HUES6 (cell line): Measurements from ENCODE around the gene MAMSTR.
A peak's percentile ranks its signal among the peaks of the same experiment; 100 is the strongest.
"Not testable (repeated sequence)": the region's sequence is repeated elsewhere in the genome, so short reads cannot be mapped to it uniquely, and the experiment has no call there.

Source experiments
- H3K27ac ChIP-seq: 2 replicates; pipeline ENCODE4 v1.7.0; 2013; ENCODE audit warnings: low read depth, mild to moderate bottlenecking, low read length, inconsistent platforms
- H3K27me3 ChIP-seq: 2 replicates; pipeline ENCODE4 v1.6.1; 2013; ENCODE audit warnings: low read length; ENCODE audit not compliant: control insufficient read depth, insufficient read depth
- H3K36me3 ChIP-seq: 2 replicates; pipeline ENCODE4 v1.6.1; 2013; ENCODE audit warnings: low read length; ENCODE audit not compliant: control insufficient read depth, insufficient read depth
- H3K4me1 ChIP-seq: 2 replicates; pipeline ENCODE4 v1.6.1; 2013; ENCODE audit warnings: low read length; ENCODE audit not compliant: control insufficient read depth, insufficient read depth
- H3K4me3 ChIP-seq: 2 replicates; pipeline ENCODE4 v1.5.1; 2013; ENCODE audit warnings: low read depth, low read length
- H3K9ac ChIP-seq: one replicate; pipeline ENCODE4 v1.6.1; 2013; ENCODE audit warnings: mild to moderate bottlenecking, low read length
- H3K9me3 ChIP-seq: 2 replicates; pipeline ENCODE4 v1.6.1; 2013; ENCODE audit warnings: low read depth, low read length; ENCODE audit not compliant: control insufficient read depth, insufficient read depth

MAMSTR gene

DNA sequence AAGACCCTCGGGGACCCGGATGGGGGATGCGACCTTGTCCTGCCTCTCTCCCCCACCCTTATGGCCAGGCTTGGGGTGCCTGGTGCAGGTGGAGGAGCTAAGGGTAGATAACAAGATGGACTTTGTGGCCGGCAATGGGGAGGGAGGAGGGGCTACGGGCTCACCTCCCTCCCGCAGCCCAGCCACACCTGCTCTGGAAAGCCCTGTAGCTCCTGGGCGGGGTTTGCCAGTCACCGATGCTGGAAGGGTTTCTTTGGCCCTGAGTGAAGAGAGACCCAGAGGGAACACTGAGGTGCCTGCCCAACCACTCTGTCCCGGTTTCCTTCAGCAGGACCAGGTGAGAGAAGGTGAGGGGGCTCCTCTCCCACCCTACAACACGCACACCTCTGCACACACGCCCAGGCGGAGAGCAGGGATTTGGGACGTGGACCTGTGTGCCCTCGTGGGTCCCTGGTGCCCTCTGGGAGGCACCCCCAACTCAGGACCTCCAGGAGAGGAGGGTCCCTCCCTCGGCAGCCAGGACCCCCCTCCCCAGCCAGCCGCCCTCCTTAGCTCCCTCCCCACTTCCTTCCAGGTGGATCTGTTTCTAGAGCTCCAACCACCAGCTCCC lies 23.7 kb downstream of the MAMSTR start, which contains the start of gene FUT2:
FUT2 (plus strand) TSS at position 229 of the 610 bp plus-strand sequence. CDS start 6,986 bp downstream, outside the sequence.
- Histone ChIP-seq H3K9ac (peak within 1 kb of the TSS; percentile 63), H3K27ac (no peak within 1 kb of the TSS), H3K36me3 (no peaks in the 10 kb centered on the region), H3K4me3 (peak within 1 kb of the TSS; percentile 84), H3K27me3 (peaks cover 6% of the 10 kb centered on the region; the same call in 1 of the 2 replicates), H3K4me1 (peaks cover 5% of the 10 kb centered on the region; the same call in 1 of the 2 replicates), H3K9me3 (no peaks in the 10 kb centered on the region)

DNA sequence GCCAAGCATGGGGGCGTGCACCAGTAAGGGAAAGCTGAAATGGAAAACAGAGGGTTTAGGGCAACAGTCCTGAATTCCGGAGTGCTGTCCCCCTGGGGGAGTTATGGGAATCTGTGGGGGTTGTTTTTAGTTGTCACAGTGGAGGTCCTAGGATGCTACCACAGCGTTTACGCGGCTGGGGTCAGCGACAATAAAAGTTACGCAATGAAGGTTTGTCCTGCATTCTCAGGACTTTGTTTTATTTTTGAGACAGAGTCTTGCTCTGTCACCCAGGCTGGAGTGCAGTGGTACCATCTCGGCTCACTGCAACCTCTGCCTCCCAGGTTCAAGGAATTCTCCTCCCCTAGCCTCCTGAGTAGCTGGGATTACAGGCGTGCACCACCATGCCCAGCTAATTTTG lies 25.9 kb downstream of the MAMSTR start:
- not testable (repeated sequence) for H3K4me3 ChIP-seq, H3K9me3 ChIP-seq, H3K4me1 ChIP-seq, H3K36me3 ChIP-seq, H3K27ac ChIP-seq, H3K27me3 ChIP-seq, H3K9ac ChIP-seq

DNA sequence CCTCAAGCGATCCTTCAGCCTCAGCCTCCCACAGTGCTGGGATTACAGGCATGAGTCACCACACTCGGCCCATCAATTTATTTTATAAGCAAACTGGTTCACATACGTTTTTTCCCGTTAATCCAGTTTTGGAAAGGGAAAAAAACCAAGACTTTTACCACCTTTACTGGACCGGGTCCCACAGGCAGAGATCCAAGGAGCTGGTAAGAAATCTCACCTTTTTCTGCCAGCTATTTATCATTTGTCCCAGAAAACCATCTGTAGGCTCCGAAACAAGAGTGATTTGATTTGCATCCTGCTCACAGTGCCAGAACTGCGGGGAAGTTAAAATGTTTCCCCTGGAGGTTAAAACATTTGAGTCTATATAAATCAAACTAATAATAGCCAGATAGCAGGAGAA lies 30.1 kb downstream of the MAMSTR start:
- Histone ChIP-seq H3K9me3 (no peaks in the 10 kb centered on the region), H3K36me3 (no peaks in the 10 kb centered on the region), H3K27me3 (no peaks in the 10 kb centered on the region), H3K27ac (no peak overlapping the region), H3K4me3 (no peak overlapping the region), H3K4me1 (no peaks in the 10 kb centered on the region), H3K9ac (no peak overlapping the region)

DNA sequence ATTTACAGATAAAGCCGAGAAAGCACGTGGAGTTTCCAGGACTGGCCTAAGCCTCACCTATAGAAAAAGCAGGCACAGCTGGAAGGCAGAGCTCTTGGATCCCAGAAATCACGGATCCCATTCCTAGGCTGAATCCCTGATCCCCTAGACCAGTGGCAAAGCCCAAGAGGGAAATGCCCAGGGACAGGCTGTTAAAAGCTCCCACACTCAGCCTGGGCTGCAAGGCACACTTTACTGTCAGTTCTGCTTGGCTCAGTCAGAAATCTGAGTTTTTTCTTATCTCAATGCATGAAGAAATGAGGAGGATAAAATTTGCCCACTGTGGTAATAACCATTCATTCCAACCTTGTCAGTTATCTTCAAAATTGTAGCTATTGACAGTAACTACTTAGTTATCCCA lies 31.7 kb downstream of the MAMSTR start:
- no peak overlapping the region for H3K4me3 ChIP-seq
- H3K36me3 ChIP-seq = no peaks in the 10 kb centered on the region
- H3K9ac ChIP-seq = no peak overlapping the region
- no peak overlapping the region for H3K27ac ChIP-seq
- H3K9me3 ChIP-seq = no peaks in the 10 kb centered on the region
- H3K4me1 ChIP-seq = no peaks in the 10 kb centered on the region
- no peaks in the 10 kb centered on the region for H3K27me3 ChIP-seq

DNA sequence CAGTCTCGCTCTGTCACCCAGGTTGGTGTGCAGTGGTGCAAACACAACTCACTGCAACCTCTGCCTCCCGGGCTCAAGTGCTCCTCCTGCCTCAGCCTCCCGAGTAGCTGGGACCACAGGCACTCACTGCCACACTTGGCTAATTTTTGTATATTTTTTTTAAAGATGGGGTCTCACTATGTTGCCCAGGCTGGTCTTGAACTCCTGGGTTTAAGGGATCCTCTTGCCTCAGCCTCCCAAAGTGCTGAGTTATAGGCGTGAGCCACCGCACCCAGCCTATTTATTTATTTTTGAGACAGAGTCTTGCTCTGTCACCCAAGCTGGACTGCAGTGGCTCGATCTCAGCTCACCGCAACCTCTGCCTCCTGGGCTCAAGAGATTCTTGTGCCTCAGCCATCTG lies 32.9 kb downstream of the MAMSTR start:
- H3K4me3 ChIP-seq, H3K27me3 ChIP-seq, H3K9ac ChIP-seq, H3K27ac ChIP-seq, H3K36me3 ChIP-seq, H3K4me1 ChIP-seq, H3K9me3 ChIP-seq: not testable (repeated sequence)

DNA sequence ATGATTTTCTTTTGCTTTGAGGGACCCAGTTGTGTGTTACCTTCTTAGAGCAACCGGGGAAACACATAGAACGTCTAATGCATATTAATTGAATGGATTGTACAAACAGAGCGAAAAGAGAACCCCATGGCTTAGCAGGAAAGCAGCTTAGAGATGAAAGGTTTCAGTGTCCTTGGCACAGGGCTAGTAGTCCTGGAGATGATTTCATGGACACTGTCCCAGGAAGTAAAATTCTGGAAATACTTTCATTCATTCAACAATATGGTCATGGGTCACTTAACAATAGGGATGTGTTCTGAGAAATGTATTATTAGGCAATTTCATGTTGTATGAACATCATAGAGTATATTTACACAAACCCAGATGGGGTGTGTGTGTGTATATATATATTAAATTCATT lies 33.4 kb downstream of the MAMSTR start:
- Histone ChIP-seq H3K27ac (no peak overlapping the region), H3K4me3 (no peak overlapping the region), H3K27me3 (no peaks in the 10 kb centered on the region), H3K9me3 (no peaks in the 10 kb centered on the region), H3K9ac (no peak overlapping the region), H3K36me3 (no peaks in the 10 kb centered on the region), H3K4me1 (no peaks in the 10 kb centered on the region)

DNA sequence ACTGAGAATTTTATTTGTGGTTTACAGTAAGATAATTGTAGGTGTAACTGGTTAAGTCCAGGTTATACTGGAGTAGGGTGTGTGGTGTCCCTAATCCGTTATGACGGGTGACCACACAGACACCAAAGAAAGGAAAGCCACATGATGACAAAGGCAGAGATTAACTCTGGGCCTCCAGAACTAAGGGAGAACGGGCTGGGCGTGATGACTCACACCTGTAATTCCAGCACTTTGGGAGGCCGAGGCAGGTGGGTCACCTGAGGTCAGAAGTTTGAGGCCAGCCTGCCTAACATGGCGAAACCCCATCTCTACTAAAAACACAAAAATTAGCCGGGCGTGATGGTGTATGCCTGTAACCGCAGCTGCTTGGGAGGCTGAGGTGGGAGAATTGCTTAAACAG lies 33.9 kb downstream of the MAMSTR start:
- Histone ChIP-seq H3K4me3 (no peak overlapping the region), H3K4me1 (no peaks in the 10 kb centered on the region), H3K27ac (no peak overlapping the region), H3K36me3 (no peaks in the 10 kb centered on the region), H3K9ac (no peak overlapping the region), H3K9me3 (no peaks in the 10 kb centered on the region), H3K27me3 (no peaks in the 10 kb centered on the region)

DNA sequence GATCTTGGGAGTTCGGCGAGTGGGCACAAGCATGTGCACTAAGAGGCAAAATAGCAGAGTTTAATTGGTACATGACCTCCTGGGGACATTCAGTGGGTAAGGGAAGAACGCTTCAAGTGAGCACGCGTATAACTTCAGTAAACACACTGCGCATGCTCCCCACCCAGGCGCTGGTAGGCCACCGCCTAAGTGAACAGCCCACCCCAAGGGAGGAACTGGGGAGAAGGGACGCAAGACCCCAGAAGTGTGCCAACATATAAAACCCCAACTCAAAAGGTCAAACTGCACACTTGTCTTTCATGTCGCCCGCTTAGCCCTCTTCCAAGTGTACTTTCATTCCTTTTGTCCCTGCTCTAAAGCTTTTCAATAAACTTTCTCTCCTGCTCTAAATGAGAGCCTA lies 36.2 kb downstream of the MAMSTR start:
- Histone ChIP-seq H3K27ac (no peak overlapping the region), H3K36me3 (no peaks in the 10 kb centered on the region), H3K27me3 (no peaks in the 10 kb centered on the region), H3K9me3 (no peaks in the 10 kb centered on the region), H3K9ac (no peak overlapping the region), H3K4me1 (no peaks in the 10 kb centered on the region), H3K4me3 (no peak overlapping the region)

DNA sequence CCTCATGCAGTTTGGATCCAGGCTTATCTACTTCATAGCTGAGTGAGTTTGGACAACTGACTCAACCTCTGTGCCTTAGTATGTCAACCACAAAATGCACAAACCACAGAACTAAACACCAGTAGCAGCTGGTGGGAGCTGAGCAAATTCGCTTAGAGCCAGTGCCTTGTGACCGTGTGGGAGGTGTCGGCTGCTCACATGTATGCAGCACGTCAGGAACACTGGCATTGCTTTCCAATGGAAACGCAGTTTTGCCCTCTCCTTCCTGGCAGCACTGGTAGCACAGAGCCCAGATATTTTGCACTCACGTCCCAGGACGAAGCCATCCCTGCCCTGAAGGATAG lies 38.4 kb downstream of the MAMSTR start:
- Histone ChIP-seq H3K27me3 (no peaks in the 10 kb centered on the region), H3K9ac (no peak overlapping the region), H3K9me3 (no peaks in the 10 kb centered on the region), H3K4me1 (no peaks in the 10 kb centered on the region), H3K4me3 (no peak overlapping the region), H3K27ac (no peak overlapping the region), H3K36me3 (no peaks in the 10 kb centered on the region)

DNA sequence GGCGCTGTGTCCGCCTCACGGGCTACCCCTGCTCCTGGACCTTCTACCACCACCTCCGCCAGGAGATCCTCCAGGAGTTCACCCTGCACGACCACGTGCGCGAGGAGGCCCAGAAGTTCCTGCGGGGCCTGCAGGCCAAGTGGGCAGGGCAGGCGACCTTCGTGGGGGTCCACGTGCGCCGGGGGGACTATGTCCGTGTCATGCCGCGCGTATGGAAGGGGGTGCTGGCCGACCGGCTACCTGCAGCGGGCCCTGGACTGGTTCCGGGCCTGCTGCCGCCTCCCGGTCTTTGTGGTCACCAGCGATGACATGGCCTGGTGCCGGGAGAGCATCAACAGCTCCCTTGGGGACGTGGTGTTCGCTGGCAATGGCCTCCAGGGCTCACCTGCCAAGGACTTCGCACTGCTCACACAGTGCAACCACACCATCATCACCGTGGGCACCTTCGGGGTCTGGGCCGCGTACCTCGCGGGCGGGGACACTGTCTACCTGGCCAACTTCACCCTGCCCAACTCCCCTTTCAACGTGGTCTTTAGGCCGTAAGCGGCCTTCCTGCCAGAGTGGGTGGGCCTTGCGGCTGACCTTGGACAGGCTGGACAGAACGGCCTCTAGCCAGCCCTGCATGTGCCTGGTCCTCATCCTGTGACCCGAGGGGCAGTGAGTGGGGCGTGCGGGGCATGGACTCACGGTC lies 38.9 kb downstream of the MAMSTR start:
- Histone ChIP-seq H3K27ac (no peak overlapping the region), H3K9ac (no peak overlapping the region), H3K4me3 (no peak overlapping the region)

DNA sequence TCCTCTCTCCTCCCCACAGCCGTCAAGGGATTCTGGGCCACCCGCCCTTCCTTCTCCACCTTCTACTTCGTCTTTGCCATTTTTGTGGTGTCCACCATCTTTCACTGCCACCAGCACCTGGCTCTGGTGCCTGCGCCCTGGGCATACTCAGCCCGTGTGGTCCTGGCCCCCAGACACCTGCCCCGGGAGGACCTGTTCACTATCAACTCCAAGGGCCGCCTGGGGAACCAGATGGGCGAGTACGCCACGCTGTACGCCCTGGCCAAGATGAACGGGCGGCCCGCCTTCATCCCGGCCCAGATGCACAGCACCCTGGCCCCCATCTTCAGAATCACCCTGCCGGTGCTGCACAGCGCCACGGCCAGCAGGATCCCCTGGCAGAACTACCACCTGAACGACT lies 39.5 kb downstream of the MAMSTR start:
- H3K9me3 ChIP-seq, H3K4me1 ChIP-seq, H3K36me3 ChIP-seq, H3K27ac ChIP-seq, H3K27me3 ChIP-seq, H3K4me3 ChIP-seq, H3K9ac ChIP-seq: not testable (repeated sequence)

More for the DNA sequence above, 38.9 kb downstream of the MAMSTR start:
- Histone ChIP-seq H3K27me3 (no peaks in the 10 kb centered on the region), H3K4me1 (peaks cover 2% of the 10 kb centered on the region), H3K36me3 (no peaks in the 10 kb centered on the region), H3K9me3 (no peaks in the 10 kb centered on the region)
